ENCODE results near the gene SSR2.

SSR2 gene

GRCh38 chr1:156021093-156021428, 310 bp upstream of the SSR2 start:
- no peak for DNase-seq (ENCODE audit: extremely low read depth, low read depth)
- TF ChIP-seq, protein P1, sequence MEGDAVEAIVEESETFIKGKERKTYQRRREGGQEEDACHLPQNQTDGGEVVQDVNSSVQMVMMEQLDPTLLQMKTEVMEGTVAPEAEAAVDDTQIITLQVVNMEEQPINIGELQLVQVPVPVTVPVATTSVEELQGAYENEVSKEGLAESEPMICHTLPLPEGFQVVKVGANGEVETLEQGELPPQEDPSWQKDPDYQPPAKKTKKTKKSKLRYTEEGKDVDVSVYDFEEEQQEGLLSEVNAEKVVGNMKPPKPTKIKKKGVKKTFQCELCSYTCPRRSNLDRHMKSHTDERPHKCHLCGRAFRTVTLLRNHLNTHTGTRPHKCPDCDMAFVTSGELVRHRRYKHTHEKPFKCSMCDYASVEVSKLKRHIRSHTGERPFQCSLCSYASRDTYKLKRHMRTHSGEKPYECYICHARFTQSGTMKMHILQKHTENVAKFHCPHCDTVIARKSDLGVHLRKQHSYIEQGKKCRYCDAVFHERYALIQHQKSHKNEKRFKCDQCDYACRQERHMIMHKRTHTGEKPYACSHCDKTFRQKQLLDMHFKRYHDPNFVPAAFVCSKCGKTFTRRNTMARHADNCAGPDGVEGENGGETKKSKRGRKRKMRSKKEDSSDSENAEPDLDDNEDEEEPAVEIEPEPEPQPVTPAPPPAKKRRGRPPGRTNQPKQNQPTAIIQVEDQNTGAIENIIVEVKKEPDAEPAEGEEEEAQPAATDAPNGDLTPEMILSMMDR (IDR thresholded peaks at IDR 0.05; ENCODE audit: low read depth, low read length) = no peak

DNA sequence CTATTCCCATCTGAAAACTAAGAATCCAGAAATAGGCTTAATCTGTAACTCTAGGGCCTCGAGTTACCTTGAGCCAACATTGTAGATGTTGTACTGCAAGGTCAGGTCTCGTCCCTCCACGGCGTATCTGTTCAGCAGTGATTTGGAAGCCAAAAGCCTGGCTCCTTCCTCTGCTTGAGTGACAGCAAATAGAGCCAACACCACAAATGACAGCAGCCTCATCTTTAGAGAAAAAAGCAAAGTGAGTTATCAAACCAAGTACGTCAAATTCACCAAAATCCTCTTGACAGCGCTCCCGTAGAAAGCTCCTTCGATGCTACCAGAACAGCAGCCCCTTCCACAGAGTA, 832 bp downstream of the SSR2 start:
- TF ChIP-seq, protein P1 (IDR thresholded peaks at IDR 0.05; ENCODE audit: low read depth, low read length) = no peak
- no peak for DNase-seq (ENCODE audit: extremely low read depth, low read depth)

- TF ChIP-seq, protein P1 (IDR thresholded peaks at IDR 0.05; ENCODE audit: low read depth, low read length) = no peak
- no peak for DNase-seq (ENCODE audit: extremely low read depth, low read depth)
Measured at GRCh38 chr1:156014829-156015228, 5.9 kb downstream of the SSR2 start.

DNA sequence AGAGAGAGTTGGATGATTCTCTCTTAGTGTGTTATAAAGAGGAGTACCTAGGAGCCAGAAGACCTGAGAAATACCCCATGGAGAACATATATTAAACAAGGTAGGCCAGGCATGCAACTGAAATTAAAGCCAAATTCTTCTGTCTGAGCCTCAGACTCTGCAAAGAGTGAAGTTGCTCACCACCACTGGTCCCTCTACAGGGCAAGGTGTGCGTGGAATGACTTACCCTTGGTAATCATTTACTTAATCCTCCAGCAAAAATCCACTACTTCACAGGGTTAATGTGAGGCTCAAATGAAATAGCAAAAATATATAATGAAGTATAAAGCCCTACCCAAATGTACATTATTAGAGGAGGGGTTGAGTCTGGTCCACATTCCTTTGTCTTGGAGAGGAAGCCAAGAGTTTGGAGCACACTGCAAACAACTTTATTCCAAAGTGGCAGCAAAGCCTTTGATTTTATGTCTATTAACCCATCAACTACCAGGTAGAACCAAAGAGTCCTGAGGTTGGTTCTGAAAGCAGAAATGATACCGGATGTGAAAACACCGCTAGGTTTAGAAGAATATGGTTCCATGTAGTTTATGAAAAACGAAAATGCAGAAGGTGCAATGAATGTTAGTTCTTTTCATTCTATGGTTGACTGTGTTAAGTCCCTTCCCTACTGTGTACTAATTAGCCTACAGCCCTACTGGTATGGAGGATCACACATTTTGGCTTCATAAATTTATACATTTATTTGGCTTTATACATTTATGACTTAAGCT, 8.5 kb downstream of the SSR2 start:
- DNase-seq (ENCODE audit: extremely low read depth, low read depth) = no peak
- TF ChIP-seq, protein P1 (IDR thresholded peaks at IDR 0.05; ENCODE audit: low read depth, low read length) = no peak

DNA sequence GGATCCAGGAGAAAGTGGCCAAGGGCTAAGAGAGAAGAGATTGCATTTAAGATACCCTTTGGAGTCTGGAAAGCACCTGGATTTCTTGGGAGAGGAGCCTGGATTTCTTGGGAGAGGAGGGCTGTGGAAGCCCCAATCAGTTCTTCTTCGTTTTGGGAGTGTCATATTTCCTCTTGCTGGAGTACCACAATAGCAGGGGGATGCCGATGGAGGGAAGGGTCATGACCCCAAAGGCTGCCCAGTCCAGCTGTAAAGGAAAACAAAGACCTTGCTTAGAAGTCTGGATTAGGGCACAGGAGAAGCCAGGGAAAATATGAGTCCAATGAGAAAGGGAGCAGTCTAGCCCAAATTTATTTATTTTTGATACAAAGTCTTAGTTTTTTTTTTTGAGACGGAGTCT, 11.3 kb downstream of the SSR2 start:
- TF ChIP-seq, protein P1 (IDR thresholded peaks at IDR 0.05; ENCODE audit: low read depth, low read length) = no peak
- DNase-seq (ENCODE audit: extremely low read depth, low read depth) = no peak

GRCh38 chr1:156006666-156007376, 13.9 kb downstream of the SSR2 start:
- DNase-seq (ENCODE audit: extremely low read depth, low read depth) = no peak
- TF ChIP-seq, protein P1 (IDR thresholded peaks at IDR 0.05; ENCODE audit: low read depth, low read length) = no peak

DNA sequence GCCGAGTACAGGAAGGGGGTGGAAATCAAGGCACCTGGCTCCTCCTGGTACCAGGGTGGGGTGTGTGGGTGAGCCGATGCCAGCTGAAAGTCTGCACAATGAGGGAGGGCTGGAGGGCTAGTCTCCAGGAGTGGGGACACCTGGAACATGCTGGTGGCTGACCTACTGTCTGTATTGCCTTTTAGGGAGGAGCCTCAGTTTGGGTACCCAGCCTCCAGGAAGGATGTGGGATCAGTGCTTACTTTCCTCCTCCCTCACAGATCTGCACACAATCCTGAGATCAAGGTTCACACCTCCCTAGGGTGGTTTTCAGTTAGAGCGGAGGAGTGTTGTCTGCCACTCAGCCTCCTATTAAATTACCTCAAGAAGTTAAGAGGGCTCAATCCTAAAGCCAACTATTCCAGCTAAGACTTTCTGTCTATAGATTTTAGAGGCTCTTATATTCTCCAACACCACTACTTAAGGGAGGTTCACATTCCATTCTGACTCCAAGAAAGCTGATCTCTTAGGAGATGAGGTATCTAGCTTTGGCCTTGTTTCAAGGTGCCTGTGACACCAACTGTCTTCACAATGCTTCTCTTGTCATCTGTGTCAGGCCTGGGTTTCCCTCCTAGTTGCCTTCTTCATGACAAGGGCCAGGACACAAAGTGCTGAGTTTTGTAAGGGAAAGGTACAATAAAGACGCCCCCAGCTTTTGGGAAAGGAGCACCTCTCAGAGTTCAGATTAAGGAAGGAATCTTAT, 15.7 kb downstream of the SSR2 start:
- DNase-seq (ENCODE audit: extremely low read depth, low read depth) = no peak
- TF ChIP-seq, protein P1 (IDR thresholded peaks at IDR 0.05; ENCODE audit: low read depth, low read length) = no peak

Measured in AG09319 (cell line).